Vagina (tissue), 2 donors: ENCODE results near the gene SCN8A.

ENCODE experiments used
- POLR2A ChIP-seq, 2 donors: fragments of 450-650 bp; IDR thresholded peaks; one replicate each; pipeline ENCODE4 v1.6.1; 2017; ENCODE audit warnings: antibody characterized with exemption in 2 of 2, mild to moderate bottlenecking in 2 of 2, moderate library complexity in 2 of 2
- POLR2AphosphoS5 ChIP-seq, 2 donors: sonication (generic); formaldehyde crosslinking; IDR thresholded peaks; one replicate each; pipeline ENCODE4 v1.9.0; 2017; ENCODE audit warnings: antibody characterized with exemption in 2 of 2, mild to moderate bottlenecking in 2 of 2, low read depth in 1 of 2; ENCODE audit not compliant: insufficient read depth in 1 of 2
- TF ChIP-seq, protein P1 (sequence below), 3 experiments: fragments of 450-650 bp in 2 of 3; fragments of 200-600 bp in 1 of 3; sonication (generic) in 1 of 3; IDR thresholded peaks; one replicate each; pipeline ENCODE4 v1.5.1; 2017 to 2019; ENCODE audit warnings: antibody characterized with exemption in 3 of 3, mild to moderate bottlenecking in 2 of 3, moderate library complexity in 2 of 3

- TF ChIP-seq, protein P1, sequence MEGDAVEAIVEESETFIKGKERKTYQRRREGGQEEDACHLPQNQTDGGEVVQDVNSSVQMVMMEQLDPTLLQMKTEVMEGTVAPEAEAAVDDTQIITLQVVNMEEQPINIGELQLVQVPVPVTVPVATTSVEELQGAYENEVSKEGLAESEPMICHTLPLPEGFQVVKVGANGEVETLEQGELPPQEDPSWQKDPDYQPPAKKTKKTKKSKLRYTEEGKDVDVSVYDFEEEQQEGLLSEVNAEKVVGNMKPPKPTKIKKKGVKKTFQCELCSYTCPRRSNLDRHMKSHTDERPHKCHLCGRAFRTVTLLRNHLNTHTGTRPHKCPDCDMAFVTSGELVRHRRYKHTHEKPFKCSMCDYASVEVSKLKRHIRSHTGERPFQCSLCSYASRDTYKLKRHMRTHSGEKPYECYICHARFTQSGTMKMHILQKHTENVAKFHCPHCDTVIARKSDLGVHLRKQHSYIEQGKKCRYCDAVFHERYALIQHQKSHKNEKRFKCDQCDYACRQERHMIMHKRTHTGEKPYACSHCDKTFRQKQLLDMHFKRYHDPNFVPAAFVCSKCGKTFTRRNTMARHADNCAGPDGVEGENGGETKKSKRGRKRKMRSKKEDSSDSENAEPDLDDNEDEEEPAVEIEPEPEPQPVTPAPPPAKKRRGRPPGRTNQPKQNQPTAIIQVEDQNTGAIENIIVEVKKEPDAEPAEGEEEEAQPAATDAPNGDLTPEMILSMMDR (IDR thresholded peaks at IDR 0.05): no peak
- TF ChIP-seq POLR2AphosphoS5 (IDR thresholded peaks at IDR 0.05; ENCODE audit: insufficient read depth in 1 of 2, low read depth in 1 of 2) (no peak), POLR2A (IDR thresholded peaks at IDR 0.05) (no peak)
Observed at GRCh38 chr12:51548241-51548640, 42.8 kb upstream of the SCN8A start.
